Measurements from ENCODE around the gene PRSS53. TPM values are rescaled to one million over a fixed set of nuclear protein-coding genes. Genes with fewer than 3 reads are reported as not detected.
A peak's percentile ranks its signal among the peaks of the same experiment; 100 is the strongest.

The PRSS53 gene
- total RNA-seq, 1 experiment from 2014 or later = 4.0 TPM

DNA sequence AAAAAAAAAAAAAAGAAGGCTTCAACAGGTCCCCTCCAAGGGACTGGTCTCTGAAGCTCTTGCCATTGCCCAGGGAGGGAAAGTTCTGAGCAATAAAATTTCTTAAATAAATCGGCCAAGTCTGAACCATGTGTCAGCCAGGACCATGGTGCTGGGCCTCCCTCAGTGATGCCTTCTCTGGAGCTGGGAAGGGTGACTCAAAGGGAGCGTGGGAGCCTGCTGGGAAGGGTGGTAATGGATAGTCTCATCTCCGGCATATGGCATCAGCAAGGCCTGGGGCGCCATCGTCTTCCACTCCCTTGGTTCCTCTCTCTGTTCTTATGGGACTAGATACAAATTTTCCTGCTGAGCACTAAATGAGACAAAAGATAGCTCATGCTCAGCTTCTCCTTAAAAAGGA is 3.6 kb upstream of the PRSS53 start:
- 0 out of 2 replicates have a peak, but pooled peaks cover 4% of the 10 kb centered on the region for H4K20me1 ChIP-seq (ENCODE audit: insufficient read depth, low read depth, low read length)
- H3K4me2 ChIP-seq (ENCODE audit: low read depth, low read length, poor library complexity, severe bottlenecking) = peak overlapping the region; percentile 89
- no peaks in the 10 kb centered on the region for H3K27me3 ChIP-seq (ENCODE audit: low read length)
- DNase-seq = peak; percentile 32
- H3K79me2 ChIP-seq (ENCODE audit: low read length) = peaks cover 31% of the 10 kb centered on the region
- H3K9ac ChIP-seq (ENCODE audit: low read length) = no peak overlapping the region
- peaks cover 18% of the 10 kb centered on the region for H3K4me1 ChIP-seq (ENCODE audit: low read length)
- H3K36me3 ChIP-seq (ENCODE audit: insufficient read depth, low read length) = 0 out of 2 replicates have a peak, but pooled peaks cover 4% of the 10 kb centered on the region
- no peaks in the 10 kb centered on the region for H3K9me3 ChIP-seq (ENCODE audit: low read length)
- H2AFZ ChIP-seq (ENCODE audit: low read length) = no peak overlapping the region
- no peaks in the 10 kb centered on the region for H3K9me2 ChIP-seq (replicated peaks; ENCODE audit: insufficient read depth, low read length)
- H3K27ac ChIP-seq (ENCODE audit: low read length) = no peak overlapping the region
- no peak overlapping the region for H3K4me3 ChIP-seq (ENCODE audit: low read length)

DNA sequence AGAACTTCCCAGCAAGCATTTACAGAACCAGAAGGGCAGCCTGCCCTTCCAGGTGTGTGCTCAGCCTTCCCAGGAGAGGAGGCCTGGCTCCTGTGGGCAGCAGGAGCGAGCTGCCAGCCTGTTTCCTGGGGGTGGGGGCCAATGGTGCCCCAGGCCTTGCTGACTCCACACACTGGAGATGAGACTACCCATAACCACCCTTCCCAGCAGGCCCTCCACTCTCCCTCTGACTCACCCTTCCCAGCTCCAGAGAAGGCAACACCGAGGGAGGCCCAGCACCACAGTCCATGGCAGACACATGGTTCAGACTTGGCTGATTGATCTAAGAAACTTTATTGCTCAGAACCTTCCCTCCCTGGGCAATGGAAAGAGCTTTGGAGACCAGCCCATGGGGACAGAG is 1.8 kb upstream of the PRSS53 start:
- 0 out of 2 replicates have a peak, but pooled peaks cover 4% of the 10 kb centered on the region for H3K36me3 ChIP-seq (ENCODE audit: insufficient read depth, low read length)
- H3K9ac ChIP-seq (ENCODE audit: low read length) = no peak overlapping the region
- peaks cover 31% of the 10 kb centered on the region for H3K79me2 ChIP-seq (ENCODE audit: low read length)
- no peaks in the 10 kb centered on the region for H3K9me3 ChIP-seq (ENCODE audit: low read length)
- no peak overlapping the region for H3K4me2 ChIP-seq (ENCODE audit: low read depth, low read length, poor library complexity, severe bottlenecking)
- no peak overlapping the region for H3K4me3 ChIP-seq (ENCODE audit: low read length)
- H3K27ac ChIP-seq (ENCODE audit: low read length) = no peak overlapping the region
- peaks cover 4% of the 10 kb centered on the region; the same call in 1 of the 2 replicates for H4K20me1 ChIP-seq (ENCODE audit: insufficient read depth, low read depth, low read length)
- no peaks in the 10 kb centered on the region for H3K27me3 ChIP-seq (ENCODE audit: low read length)
- no peak overlapping the region for H2AFZ ChIP-seq (ENCODE audit: low read length)
- DNase-seq = peak; percentile 29
- peaks cover 22% of the 10 kb centered on the region for H3K4me1 ChIP-seq (ENCODE audit: low read length)
- no peaks in the 10 kb centered on the region for H3K9me2 ChIP-seq (replicated peaks; ENCODE audit: insufficient read depth, low read length)

DNA sequence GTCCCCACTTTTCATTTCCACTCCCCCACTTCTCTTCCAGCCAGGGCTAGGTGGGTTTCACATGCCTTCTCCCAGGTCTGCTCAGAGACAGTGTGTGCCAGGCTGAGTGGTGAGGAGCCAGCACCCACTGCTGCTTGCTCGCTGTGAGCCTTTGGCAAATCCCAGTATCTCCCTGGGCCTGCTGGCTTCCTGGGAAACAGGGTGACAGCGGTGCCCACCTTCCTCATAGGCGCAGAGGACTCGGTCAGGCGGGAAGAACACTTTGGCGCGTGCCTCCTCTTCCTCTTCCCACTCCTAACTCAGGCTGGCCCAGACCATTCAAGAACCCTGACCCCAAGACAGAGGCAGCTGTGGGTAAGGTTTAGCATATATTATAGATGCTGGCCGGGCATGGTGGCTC is 456 bp upstream of the PRSS53 start:
- 0 out of 2 replicates have a peak, but pooled peaks cover 4% of the 10 kb centered on the region for H3K36me3 ChIP-seq (ENCODE audit: insufficient read depth, low read length)
- peaks cover 26% of the 10 kb centered on the region for H3K79me2 ChIP-seq (ENCODE audit: low read length)
- no peak overlapping the region for H3K4me3 ChIP-seq (ENCODE audit: low read length)
- no peak overlapping the region for H3K4me2 ChIP-seq (ENCODE audit: low read depth, low read length, poor library complexity, severe bottlenecking)
- H3K27me3 ChIP-seq (ENCODE audit: low read length) = no peaks in the 10 kb centered on the region
- H3K9me3 ChIP-seq (ENCODE audit: low read length) = no peaks in the 10 kb centered on the region
- H3K27ac ChIP-seq (ENCODE audit: low read length) = no peak overlapping the region
- no peak overlapping the region for H2AFZ ChIP-seq (ENCODE audit: low read length)
- peaks cover 4% of the 10 kb centered on the region; the same call in 1 of the 2 replicates for H4K20me1 ChIP-seq (ENCODE audit: insufficient read depth, low read depth, low read length)
- no peak for DNase-seq
- no peak overlapping the region for H3K9ac ChIP-seq (ENCODE audit: low read length)
- H3K4me1 ChIP-seq (ENCODE audit: low read length) = peaks cover 22% of the 10 kb centered on the region
- no peaks in the 10 kb centered on the region for H3K9me2 ChIP-seq (replicated peaks; ENCODE audit: insufficient read depth, low read length)

DNA sequence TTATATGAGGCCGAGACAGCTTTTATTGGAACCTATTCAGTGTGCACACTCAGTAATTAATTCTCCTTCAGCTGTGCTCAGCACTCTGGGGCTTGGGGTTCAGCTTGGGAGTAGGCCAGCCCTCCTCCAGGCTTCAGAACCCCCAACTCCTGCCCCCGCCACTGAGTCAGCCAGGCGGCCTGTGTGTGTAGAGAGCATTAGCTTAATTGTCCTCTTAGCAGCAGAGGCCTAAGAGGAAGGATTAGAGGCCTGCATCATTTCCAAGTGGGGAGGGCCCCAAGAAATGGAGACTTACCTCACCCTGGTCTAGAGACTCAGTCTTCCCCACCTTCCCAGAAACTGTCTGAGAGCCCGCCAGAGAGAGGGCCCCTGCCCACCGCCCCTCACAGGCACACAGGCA is 772 bp downstream of the PRSS53 start:
- H3K79me2 ChIP-seq (ENCODE audit: low read length) = peaks cover 14% of the 10 kb centered on the region
- H3K27ac ChIP-seq (ENCODE audit: low read length) = no peak overlapping the region
- no peak overlapping the region for H3K4me2 ChIP-seq (ENCODE audit: low read depth, low read length, poor library complexity, severe bottlenecking)
- no peak overlapping the region for H3K4me3 ChIP-seq (ENCODE audit: low read length)
- H4K20me1 ChIP-seq (ENCODE audit: insufficient read depth, low read depth, low read length) = peaks cover 4% of the 10 kb centered on the region; the same call in 1 of the 2 replicates
- H3K9me3 ChIP-seq (ENCODE audit: low read length) = no peaks in the 10 kb centered on the region
- 0 out of 2 replicates have a peak, but pooled peaks cover 4% of the 10 kb centered on the region for H3K36me3 ChIP-seq (ENCODE audit: insufficient read depth, low read length)
- no peak for DNase-seq
- H2AFZ ChIP-seq (ENCODE audit: low read length) = no peak overlapping the region
- H3K9ac ChIP-seq (ENCODE audit: low read length) = no peak overlapping the region
- H3K27me3 ChIP-seq (ENCODE audit: low read length) = no peaks in the 10 kb centered on the region
- no peaks in the 10 kb centered on the region for H3K9me2 ChIP-seq (replicated peaks; ENCODE audit: insufficient read depth, low read length)
- H3K4me1 ChIP-seq (ENCODE audit: low read length) = peaks cover 16% of the 10 kb centered on the region

DNA sequence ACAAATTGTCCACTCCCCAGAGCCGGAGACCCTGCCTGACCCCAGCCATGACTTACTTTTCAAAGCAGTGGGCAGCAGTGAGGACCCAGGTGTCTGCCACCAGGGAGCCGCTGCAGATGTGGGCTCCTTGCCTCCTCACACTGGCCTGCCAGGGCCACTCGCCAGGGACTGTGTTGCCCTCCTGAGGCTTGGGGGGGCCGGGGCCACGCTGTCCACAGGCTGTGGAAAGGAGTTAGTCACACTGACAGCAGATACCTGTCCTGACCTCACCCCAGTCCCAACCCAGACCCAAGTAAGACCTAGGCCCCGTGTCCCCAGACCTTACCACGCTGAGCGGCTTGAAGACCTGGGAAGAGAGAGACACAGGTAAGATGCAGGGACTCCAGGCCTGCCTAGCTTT is 1.3 kb downstream of the PRSS53 start:
- H3K27me3 ChIP-seq (ENCODE audit: low read length) = no peaks in the 10 kb centered on the region
- H3K4me3 ChIP-seq (ENCODE audit: low read length) = no peak overlapping the region
- no peak overlapping the region for H2AFZ ChIP-seq (ENCODE audit: low read length)
- H3K9ac ChIP-seq (ENCODE audit: low read length) = no peak overlapping the region
- 0 out of 2 replicates have a peak, but pooled peaks cover 3% of the 10 kb centered on the region for H3K36me3 ChIP-seq (ENCODE audit: insufficient read depth, low read length)
- peaks cover 2% of the 10 kb centered on the region; the same call in 1 of the 2 replicates for H4K20me1 ChIP-seq (ENCODE audit: insufficient read depth, low read depth, low read length)
- H3K9me2 ChIP-seq (replicated peaks; ENCODE audit: insufficient read depth, low read length) = no peaks in the 10 kb centered on the region
- peaks cover 12% of the 10 kb centered on the region for H3K4me1 ChIP-seq (ENCODE audit: low read length)
- H3K4me2 ChIP-seq (ENCODE audit: low read depth, low read length, poor library complexity, severe bottlenecking) = no peak overlapping the region
- H3K27ac ChIP-seq (ENCODE audit: low read length) = no peak overlapping the region
- no peaks in the 10 kb centered on the region for H3K9me3 ChIP-seq (ENCODE audit: low read length)
- peaks cover 9% of the 10 kb centered on the region for H3K79me2 ChIP-seq (ENCODE audit: low read length)
- peak; percentile 33 for DNase-seq

DNA sequence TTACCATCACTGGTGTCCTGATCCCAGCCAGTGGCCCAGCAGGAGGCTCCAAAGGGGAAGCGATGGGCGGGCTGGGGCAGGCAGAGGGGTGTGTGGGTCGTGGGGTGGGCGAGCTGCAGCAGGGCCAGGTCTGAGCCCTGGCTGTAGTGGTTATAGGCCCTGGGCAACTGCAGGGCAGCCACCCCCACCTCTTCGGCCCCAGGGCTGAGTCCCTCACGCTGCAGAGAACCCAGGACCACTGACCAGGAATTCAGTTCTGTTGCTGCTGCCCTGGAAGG is 2.2 kb downstream of the PRSS53 start:
- Histone ChIP-seq H3K9ac (ENCODE audit: low read length) (no peak overlapping the region), H3K79me2 (ENCODE audit: low read length) (peaks cover 6% of the 10 kb centered on the region; the same call in 1 of the 2 replicates), H3K27me3 (ENCODE audit: low read length) (no peaks in the 10 kb centered on the region), H4K20me1 (ENCODE audit: insufficient read depth, low read depth, low read length) (no peaks in the 10 kb centered on the region; the same call in 1 of the 2 replicates), H3K4me1 (ENCODE audit: low read length) (peaks cover 12% of the 10 kb centered on the region), H3K9me2 (replicated peaks; ENCODE audit: insufficient read depth, low read length) (no peaks in the 10 kb centered on the region), H2AFZ (ENCODE audit: low read length) (no peak overlapping the region), H3K9me3 (ENCODE audit: low read length) (no peaks in the 10 kb centered on the region), H3K4me2 (ENCODE audit: low read depth, low read length, poor library complexity, severe bottlenecking) (no peak overlapping the region), H3K4me3 (ENCODE audit: low read length) (no peak overlapping the region), H3K27ac (ENCODE audit: low read length) (no peak overlapping the region), H3K36me3 (ENCODE audit: insufficient read depth, low read length) (no peaks in the 10 kb centered on the region)
- DNase-seq = no peak

DNA sequence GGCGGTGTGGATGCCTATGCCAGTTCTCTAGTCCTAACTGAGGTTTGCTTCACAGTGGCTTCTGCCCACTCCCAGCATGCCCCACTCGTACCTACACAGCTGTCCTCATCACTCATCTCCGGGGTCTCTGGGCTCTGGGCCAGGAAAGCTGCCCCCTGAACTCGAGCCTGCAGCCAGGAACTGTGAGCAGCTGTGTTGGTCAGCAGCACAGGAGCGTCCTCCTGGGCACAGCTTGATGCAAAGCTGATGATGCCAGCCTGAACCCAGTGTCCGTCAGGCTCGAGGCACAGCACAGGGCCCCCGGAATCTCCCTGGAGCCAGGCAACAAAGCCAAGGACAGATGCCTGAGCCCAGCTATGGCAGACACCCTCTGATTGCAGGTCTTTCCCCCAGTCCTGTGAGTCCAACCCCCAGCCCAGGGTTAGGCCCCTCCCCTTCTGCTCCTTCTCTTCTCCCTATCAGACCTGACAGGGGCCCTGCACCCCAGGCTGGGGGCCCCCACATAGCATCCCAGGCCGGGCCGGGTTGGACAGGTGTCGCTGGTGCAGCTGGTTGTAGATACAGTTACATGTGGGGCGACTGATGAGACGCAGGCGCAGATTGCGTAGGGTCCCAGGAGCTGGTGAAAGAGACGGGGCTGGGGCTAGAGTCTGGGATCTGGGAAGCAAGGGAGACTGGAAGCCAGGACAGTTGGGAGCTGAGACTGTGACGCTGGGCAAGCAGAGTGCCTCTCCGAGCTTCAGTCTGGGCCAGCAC is 2.7 kb downstream of the PRSS53 start:
- Histone ChIP-seq H3K36me3 (ENCODE audit: insufficient read depth, low read length) (no peaks in the 10 kb centered on the region), H3K79me2 (ENCODE audit: low read length) (0 out of 2 replicates have a peak, but pooled peaks cover 3% of the 10 kb centered on the region), H3K4me1 (ENCODE audit: low read length) (peaks cover 12% of the 10 kb centered on the region), H3K9ac (ENCODE audit: low read length) (no peak overlapping the region), H4K20me1 (ENCODE audit: insufficient read depth, low read depth, low read length) (no peaks in the 10 kb centered on the region; the same call in 1 of the 2 replicates), H3K9me2 (replicated peaks; ENCODE audit: insufficient read depth, low read length) (no peaks in the 10 kb centered on the region), H3K4me3 (ENCODE audit: low read length) (no peak overlapping the region), H3K27me3 (ENCODE audit: low read length) (no peaks in the 10 kb centered on the region), H3K27ac (ENCODE audit: low read length) (no peak overlapping the region), H3K4me2 (ENCODE audit: low read depth, low read length, poor library complexity, severe bottlenecking) (no peak overlapping the region), H2AFZ (ENCODE audit: low read length) (no peak overlapping the region), H3K9me3 (ENCODE audit: low read length) (no peaks in the 10 kb centered on the region)
- peak; percentile 39 for DNase-seq

DNA sequence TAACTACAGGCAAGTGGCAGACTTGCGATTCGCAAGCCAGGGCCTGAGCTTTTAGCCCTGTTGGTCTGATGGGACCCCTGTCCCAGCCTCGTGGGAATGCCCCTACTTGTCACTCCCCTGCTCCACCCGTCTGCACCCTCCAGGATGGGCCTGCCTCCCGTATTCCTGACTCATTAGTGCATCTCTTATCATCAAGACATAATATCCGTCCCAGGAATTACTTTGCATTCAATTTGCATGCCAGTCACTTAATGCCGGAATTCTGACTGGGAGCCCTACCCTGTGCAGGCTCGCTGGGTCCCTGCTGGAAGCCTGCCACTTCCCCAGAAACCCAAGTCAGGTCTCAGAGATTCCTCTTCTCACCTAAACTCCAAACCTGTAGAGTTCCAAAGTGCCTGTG is 3.3 kb downstream of the PRSS53 start:
- Histone ChIP-seq H3K4me1 (ENCODE audit: low read length) (peaks cover 12% of the 10 kb centered on the region), H3K36me3 (ENCODE audit: insufficient read depth, low read length) (no peaks in the 10 kb centered on the region), H3K9me2 (replicated peaks; ENCODE audit: insufficient read depth, low read length) (no peaks in the 10 kb centered on the region), H3K4me3 (ENCODE audit: low read length) (no peak overlapping the region), H3K79me2 (ENCODE audit: low read length) (0 out of 2 replicates have a peak, but pooled peaks cover under 1% of the 10 kb centered on the region), H2AFZ (ENCODE audit: low read length) (no peak overlapping the region), H3K9me3 (ENCODE audit: low read length) (no peaks in the 10 kb centered on the region), H3K4me2 (ENCODE audit: low read depth, low read length, poor library complexity, severe bottlenecking) (no peak overlapping the region), H3K9ac (ENCODE audit: low read length) (no peak overlapping the region), H3K27me3 (ENCODE audit: low read length) (no peaks in the 10 kb centered on the region), H3K27ac (ENCODE audit: low read length) (no peak overlapping the region), H4K20me1 (ENCODE audit: insufficient read depth, low read depth, low read length) (no peaks in the 10 kb centered on the region; the same call in 1 of the 2 replicates)
- DNase-seq = no peak

Measured in Karpas-422 (cell line).